HG03196 (cell line): ENCODE data around the gene VWA3B.
"Not testable (repeated sequence)": the region's sequence is repeated elsewhere in the genome, so short reads cannot be mapped to it uniquely, and the experiment has no call there.

ENCODE experiments used
- ATAC-seq: cut with Tn5 transposase; IDR thresholded peaks from one replicate; pipeline ENCODE4 v1.9.1; 2021; ENCODE audit not compliant: unreplicated experiment

The VWA3B gene, protein sequence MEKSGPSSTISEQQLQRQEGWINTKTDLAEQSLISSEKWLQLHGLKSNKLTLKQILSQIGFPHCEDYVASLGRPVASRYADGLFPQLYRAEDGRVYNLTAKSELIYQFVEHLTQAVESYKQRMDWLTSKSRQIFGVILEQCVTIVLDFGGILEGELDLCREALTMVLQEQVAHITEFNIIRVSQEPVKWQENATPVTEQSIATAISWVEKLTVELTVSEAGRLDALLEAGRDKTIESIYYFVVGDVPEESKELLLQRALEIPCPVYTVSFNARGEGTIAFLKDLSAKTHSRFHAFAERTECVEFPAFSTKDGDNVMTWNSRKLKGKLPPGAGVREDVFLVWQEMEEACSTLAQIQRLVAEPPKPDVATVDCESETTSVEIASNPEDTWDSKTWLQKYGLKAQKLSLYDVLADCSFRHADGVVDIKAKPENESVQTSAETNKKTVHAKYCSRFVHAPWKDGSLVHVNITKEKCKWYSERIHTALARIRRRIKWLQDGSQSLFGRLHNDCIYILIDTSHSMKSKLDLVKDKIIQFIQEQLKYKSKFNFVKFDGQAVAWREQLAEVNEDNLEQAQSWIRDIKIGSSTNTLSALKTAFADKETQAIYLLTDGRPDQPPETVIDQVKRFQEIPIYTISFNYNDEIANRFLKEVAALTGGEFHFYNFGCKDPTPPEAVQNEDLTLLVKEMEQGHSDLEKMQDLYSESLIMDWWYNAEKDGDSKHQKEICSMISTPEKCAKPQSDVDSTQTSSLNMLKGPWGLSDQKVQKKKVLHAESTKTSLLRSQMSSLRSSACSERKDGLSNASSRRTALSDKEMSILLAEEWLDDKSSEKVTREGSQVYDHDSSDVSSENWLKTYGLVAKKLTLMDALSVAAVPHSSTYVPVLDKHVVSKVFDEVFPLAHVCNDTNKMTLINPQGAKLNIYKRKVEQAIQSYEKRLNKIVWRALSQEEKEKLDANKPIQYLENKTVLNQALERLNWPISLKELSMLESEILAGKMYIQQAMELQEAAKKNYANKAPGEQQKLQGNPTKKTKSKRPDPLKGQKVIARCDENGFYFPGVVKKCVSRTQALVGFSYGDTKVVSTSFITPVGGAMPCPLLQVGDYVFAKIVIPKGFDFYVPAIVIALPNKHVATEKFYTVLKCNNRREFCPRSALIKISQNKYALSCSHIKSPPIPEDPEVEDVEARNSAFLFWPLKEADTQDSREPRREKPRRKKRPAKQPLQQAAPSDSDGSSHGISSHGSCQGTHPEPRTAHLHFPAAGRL (N-terminal part only)

DNA sequence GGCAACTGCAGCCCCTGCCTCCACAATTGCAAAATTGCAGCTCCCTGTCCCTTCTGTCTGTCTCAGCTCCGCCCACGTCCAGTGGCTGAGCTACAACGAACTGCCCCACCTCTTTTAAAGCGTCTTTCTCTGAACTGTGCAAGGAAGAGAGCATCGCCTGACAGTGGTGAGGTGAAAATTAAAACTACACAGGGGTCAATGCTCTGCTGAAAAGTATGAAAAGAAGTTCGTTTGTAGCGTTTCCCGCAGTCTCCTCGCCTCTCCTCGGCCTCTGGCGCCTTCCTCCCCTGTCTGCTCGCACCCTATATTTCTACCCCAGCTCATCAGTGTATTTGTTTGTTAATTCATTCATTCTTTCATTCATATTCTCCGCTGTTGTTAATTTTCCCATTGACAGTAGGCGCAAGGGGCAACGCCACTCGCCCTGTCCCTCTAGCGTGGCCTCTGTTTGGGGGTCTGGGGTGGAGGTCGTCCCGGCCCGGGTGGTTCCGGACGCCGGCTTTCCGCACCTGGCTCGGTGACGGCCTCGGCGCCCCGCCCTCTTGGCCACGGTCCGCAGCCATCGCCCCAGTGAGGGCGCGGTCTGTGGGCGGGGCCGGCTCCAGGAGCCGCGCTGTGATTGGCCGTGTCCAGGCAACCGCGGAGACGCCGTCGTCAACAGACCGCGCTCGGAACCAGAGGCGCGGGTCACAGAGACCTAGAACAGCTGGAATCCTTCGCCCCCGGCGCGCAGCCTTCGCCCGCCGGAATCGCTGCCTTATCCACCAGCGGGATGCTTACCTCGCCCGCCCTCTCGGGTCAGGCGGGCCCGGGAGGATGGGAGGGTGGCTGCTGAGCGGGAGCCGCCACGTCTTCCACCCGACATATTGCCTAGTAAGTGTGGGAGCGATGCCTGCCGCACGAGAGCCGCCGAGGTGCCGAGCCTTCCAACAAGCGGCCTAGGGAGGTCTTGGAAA is at the start of gene VWA3B:
VWA3B (plus strand) TSS at position 677 of the 956 bp plus-strand sequence. CDS start 5,926 bp downstream, outside the sequence.
- ATAC-seq = no peak

DNA sequence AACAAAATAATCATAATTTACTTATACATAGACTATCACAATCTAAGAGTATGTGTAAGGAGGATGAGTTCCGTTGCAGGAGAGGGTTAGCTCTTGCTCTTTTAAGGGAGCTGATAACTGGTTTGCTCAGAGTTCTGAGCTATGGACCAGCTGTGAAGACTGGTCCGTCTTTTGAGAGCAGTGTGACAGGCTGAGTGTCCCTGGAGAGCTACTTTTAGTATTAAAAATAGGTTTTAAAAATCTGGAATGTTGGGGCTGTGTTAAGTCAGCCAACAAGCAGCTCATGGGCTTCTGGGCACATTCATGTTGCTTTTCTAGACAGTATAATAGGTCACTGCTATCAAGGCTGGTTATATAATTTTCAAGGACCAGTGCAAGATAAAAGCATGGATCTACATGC is 49.8 kb upstream of the VWA3B start:
- ATAC-seq = no peak

DNA sequence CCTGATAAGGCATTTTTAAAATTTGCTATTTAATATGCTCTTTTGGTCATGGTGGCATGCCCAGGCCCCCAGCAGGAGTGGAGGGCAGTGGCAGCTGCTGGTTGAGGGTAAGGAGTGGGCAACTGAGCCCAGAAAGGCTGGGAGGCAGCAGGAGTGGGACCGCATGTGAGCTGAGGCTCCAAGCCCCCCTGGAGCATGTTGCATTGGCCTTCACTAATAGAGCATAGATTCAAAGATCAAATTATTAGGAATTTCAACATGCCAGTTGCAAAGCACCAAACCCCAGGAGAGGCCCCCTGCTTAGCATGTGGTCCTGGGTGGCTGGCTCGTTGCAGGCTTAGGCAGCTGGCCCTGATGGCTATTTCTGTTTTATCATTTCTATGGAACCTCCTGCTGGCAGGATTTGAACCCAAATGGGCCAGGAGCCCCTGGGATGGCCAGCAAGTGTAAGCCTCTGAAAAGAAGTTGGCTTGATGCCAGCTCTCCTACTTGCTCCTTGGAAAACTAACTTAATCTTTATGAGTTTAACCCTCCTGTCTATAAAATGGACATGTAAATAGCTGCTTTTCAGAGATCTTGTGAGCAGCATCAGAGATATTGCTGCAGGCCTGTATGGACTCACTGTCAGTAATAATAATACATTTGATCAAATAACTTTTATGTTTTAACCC is 49.2 kb upstream of the VWA3B start:
- no peak for ATAC-seq

DNA sequence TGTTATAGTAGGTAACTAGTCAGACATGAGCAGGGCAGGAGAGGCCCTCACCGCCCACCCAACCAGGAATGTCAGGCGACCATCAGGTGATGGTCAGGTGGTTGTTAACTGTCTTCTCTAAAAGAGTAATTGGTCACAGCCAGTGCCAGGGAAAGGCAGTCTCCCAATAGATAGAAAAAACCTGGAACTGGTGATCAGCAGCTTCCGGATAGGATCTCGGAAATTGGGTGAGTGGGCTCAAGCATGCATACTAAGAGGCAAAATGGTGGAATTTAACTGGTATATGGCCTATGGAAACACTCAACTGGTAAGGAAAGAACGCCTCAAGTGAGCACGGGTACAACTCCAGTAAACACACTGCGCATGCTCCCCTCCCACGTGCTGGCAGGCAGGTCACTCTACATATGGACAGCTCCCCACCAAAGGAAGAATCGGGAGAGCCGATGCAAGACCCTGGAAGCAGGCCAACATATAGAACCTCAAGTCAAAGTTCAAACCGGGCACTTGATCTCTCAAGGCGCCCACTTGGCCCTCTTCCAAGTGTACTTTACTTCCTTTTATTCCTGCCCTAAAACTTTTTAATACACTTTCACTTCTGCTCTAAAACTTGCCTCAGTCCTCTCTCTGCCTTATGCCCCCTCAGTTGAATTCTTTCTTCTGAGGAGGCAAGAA is 47.7 kb upstream of the VWA3B start:
- no peak for ATAC-seq

DNA sequence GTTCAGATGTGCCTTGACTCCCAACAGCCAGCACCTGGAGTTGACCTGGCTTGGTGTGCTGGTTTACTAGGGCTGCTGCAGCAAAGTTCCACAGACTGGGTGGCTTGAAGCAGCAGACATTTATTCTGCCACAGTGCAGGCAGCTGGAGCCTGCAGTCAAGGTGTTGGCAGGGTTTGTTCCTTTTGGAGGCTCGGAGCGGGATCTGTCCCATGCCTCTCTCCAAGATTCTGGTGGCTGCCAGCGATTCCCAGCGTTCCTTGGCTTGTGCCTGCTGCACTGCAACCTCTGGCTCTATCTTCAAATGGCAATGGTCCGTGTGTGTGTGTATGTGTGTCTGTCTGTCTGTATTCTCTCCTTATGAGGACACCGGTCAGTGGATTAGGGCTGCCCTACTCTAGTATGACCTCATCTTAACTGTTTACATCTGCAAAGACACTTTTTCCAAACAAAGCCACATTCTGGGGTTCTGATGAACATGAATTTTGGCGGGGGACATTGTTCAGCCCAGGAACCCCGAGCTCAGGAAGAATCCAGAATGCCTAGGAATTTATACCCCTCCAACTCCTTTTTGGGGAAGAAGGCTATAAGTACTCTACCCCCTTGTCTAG is 46.5 kb upstream of the VWA3B start:
- no peak for ATAC-seq

DNA sequence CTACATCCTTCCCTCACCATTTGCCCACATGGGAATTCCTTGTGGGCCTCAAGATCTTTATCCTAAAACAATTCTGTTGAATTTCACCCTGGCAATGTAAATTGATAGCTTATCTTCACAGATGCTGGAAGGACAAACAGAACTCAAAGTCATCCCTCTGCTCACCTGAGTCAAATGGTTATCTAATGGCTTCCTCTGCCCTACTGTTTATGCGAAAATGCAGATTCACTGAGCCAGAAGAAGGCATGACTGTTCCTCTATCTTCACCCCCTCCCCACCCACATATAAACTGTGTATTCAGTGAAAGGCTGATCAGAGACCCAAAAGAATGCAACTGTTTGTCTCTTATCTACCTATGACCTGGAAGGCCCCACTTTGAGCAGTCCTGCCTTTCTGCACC is 43.9 kb upstream of the VWA3B start:
- ATAC-seq = no peak

DNA sequence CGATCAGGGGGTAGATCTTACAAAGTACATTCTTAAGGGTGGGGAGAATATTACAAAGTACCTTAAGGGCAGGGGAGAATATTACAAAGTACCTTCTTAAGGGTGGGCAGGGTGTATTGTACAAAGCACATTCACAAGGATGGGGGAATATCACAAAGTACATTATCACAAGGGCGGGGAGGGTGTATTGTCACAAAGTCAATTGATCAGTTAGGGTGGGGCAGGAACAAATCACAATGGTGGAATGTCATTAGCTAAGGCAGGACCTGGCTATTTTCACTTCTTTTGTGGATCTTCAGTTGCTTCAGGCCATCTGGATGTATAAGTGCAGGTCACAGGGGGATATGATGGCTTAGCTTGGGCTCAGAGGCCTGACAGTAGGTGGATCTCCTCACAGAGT is 42.2 kb upstream of the VWA3B start:
- not testable (repeated sequence) for ATAC-seq

DNA sequence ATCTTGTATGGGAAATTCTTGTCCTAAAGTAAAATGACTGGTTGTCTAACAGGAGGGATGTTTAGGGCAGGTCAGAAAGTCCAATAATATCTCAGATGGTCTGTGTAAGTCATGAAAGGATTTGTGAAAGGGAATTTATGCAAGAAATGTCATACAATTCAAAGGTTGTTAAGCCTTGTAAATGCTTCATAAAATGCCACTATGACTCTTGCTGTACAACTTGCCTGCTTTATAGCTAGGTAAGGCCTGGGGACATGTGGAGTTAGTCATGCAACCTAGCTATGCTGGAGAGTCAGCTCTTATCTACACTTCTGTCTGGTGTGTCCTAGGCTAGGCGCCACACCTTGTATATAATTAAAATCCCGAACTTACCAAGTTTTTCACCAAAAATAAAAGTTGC is 36.9 kb upstream of the VWA3B start:
- no peak for ATAC-seq

DNA sequence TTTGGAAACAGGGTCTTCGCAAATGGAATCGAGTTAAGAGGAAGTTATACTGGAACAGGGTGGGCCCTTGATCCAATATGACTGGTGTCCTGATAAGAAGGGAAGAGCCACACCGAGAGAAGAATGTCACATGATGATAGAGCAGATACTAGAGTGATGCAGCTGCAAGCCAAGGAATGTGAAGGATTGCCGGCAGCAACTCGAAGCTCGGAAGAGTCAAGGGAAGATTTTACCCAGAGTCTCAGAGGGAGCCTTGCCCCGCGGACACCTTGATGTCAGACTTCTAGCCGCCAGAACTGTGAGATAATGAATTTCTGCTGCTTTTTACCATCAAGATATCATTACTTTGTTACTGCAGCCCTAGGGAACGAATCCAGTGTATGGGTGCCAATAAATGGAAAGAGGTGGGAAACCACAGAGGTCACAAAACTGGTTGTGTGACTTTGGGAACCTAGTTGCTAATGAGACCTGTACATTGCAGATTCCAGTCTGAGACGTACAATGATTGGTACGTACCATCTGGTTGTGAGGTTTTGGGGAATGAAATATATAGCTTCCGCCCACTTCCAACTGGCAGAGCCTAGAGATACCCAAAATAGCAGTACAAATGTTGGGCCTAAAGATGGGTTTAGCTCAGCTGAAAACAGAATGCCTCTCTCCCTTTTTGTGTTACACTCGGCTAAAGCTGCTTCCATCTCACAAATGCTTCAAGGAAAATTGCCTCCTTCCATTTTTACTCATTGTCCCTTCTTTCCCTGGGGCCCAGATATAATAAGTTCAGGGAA is 28.6 kb upstream of the VWA3B start:
- no peak for ATAC-seq

DNA sequence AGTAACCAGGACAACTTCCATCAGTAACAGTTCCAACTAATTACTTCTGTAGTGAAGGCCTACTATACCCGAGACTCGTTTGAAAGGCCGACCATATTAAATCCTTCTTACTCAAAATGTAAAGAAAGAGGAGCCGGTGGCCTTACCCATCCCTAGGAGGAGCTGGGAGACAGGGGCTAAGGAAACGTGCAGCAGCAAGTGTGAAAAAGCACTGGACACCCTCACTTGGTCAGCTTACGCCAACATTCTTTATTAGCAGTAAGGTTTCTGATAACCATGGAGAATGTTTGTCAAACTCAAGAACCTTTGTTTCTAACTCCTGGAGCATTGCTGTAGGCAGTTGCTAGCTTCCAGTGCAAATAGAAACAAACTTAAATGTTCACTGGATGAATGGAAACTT is 26.7 kb upstream of the VWA3B start:
- ATAC-seq = no peak

DNA sequence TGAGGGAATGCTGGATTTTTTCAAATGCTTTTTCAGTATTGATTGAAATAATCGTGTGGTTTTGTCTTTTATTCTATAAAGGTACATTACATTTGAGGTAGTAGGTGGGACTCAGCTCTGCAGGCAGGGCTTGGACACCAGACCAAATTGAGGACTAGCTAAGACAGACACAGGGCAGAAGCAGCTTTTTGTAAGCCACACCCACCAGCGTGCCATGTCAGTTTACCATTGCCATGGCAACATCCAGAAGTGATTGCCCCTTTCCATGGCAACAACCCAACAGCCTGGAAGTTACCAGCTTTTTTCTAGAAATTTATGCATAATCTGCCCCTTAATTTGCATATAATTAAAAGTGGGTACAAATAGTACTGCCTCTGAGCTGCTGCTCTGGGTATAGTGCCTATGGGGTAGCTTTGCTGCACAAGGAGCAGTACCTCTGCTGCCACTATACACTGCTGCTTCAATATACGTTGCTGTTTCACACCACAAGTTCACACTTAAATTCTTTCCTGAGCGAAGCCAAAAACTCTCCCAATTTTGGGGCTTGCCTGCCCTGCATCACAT is 23.6 kb upstream of the VWA3B start:
- no peak for ATAC-seq

DNA sequence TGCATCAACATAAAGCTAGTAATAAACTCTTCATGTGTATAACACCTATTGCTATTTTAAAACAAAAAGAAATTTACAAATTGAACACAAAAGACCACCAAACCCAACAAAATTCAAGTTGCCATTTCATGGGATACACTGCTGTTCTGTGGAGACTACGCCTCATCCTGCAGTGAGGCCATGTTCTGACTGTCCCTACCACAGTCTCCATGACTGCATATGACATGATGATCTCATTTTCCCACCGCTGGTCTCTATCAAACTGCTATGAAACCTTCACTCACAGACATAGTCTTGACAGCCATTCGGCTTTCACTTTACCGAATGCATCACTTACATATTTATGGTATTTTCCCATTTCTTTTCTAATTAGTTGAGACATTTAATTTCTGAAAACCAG is 21.2 kb upstream of the VWA3B start:
- ATAC-seq = no peak

DNA sequence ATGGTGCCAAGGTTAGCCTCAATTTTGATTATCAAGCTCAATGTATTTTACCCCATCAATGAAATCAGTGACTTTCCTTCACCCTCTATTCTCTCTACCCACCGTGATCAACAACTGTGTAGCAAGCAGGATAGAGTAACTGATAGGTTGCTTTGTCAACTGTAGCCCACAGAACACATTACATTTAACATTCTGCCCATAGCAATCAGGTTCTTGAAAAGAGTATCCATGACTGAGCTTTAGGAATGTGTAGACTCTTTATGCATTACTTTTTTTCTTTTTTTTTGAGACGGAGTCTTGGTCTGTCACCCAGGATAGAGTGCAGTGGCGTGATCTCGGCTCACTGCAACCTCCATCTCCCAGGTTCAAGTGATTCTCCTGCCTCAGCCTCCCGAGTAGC is 19.8 kb upstream of the VWA3B start:
- no peak for ATAC-seq

DNA sequence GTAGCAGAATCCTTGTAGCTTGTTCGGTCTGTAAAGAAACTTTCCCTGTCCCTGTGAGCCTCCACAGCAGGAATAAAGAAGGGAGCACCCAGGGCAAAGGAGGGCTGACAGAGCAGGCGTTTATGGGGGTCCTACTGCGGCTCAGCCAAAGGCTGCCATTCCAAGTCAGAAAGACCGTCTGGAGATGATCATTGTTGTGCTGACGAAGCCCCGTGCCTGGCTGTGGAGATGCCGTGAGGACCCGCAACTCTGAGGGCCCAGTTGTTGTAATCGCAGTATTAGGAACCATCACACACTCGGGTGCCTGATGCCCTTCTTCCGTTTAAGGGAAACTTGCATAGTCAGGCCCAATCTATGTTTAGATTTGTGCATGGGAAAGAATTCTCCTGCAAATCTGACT is 16.9 kb upstream of the VWA3B start:
- no peak for ATAC-seq

DNA sequence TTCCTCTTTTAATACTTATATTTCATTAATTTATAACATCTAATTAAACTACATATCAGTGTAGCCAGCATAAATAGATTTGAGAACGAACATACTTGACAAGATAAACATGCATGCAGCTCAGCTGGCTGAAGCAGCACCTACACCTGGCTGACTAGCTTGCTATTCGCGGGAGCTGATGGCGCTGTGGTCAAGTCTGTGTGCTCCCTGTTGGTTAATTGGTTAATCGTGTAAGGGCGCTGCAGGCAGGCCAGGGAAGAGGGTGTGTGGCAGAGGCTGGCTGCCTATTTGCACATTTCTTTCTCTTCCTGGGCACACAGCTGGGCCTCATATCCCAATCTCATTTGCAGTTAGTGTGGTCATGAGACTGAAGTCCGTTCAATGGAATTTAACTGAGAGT is 14.5 kb upstream of the VWA3B start:
- ATAC-seq = no peak

DNA sequence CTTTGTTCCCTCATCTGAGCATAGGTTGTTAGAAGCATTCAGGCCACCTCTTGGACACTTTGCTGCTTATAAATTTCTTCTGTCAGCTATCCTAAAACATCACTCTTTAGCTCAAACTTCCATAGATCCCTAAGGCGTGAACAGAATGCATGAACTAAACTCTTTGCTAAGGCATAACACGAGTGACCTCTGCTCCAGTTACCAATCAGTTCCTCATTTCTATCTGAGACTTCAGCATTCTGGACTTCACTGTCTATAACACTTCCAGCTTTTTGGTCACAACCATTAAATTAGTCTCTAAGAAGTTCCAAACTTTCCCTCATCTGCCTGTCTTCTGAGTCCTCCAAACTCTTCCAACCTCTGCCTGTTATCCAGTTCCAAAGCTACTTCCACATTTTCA is 8.3 kb upstream of the VWA3B start:
- no peak for ATAC-seq

DNA sequence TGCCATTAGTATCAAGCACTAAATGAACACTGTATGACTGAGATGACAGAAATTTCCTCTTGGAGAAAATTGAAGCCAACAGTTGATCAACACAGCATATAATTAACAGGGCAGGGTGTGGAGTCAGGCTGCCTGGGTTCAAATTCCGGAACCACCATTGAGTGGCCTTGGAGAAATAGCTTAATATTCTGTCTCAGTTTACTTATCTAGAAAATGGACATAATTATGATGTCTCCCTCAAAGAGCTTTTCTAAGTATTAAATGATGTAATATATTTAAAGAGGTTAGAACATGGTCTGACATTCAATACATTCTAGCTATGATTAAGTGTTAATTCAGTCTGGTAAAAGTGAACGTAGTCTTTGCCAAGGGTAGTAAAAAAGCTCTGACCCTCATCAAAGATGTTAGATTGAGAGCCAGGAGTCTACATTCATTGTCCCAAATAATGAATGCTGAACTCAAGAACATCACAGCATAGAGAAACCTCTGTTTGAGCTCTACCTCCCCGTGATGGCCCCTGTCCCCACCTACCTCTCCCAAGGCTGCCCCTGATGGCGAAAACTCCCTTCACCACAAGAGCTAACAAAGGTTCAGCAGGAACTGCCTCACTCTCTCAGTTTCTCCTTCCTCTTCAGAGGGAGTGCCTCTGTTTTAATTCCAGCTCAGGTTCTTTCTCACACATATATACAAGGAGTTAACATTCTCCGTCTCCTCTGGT is 2.7 kb upstream of the VWA3B start:
- ATAC-seq = no peak
